Adrenal gland (tissue), 5 donors: Measurements from ENCODE around the gene HADHB.

Experiments
- POLR2A ChIP-seq, 2 donors: fragments of 450-650 bp; IDR thresholded peaks; one replicate each; pipeline ENCODE4 v1.6.1; 2017; ENCODE audit warnings: antibody characterized with exemption in 2 of 2, mild to moderate bottlenecking in 2 of 2, moderate library complexity in 1 of 2
- TF ChIP-seq, protein P1 (sequence below), 6 experiments: fragments of 450-650 bp in 4 of 6; fragments of 200-600 bp in 2 of 6; sonication (generic) in 1 of 6; IDR thresholded peaks; 1 replicate in 5 of 6; 2 replicates in 1 of 6; pipeline versions ENCODE4 v1.5.1 to v1.8.0; 2016 to 2021; ENCODE audit warnings: antibody characterized with exemption in 6 of 6, mild to moderate bottlenecking in 2 of 6, moderate library complexity in 1 of 6
- donor health status: DM: no; HTN: no; CAD: no.

DNA sequence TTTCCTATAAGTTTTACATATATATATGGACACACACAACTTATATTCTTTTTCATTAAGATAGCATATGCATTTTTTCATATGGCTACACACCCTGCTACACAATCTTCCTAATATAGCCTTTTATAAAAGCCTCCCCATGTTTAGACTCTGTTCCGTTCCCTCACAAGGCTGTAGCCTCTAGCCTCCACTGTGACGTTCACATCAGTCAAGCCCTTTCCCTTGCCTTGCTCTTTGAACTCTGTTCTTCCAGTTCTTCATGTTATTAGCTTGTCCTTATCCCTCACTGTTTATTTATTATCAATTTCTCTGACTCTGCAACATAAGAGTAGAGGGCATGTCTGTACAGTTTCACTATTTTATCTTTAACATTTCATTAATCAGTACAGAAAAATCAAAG lies 38.9 kb downstream of the HADHB start:
- TF ChIP-seq, protein P1, sequence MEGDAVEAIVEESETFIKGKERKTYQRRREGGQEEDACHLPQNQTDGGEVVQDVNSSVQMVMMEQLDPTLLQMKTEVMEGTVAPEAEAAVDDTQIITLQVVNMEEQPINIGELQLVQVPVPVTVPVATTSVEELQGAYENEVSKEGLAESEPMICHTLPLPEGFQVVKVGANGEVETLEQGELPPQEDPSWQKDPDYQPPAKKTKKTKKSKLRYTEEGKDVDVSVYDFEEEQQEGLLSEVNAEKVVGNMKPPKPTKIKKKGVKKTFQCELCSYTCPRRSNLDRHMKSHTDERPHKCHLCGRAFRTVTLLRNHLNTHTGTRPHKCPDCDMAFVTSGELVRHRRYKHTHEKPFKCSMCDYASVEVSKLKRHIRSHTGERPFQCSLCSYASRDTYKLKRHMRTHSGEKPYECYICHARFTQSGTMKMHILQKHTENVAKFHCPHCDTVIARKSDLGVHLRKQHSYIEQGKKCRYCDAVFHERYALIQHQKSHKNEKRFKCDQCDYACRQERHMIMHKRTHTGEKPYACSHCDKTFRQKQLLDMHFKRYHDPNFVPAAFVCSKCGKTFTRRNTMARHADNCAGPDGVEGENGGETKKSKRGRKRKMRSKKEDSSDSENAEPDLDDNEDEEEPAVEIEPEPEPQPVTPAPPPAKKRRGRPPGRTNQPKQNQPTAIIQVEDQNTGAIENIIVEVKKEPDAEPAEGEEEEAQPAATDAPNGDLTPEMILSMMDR (IDR thresholded peaks at IDR 0.05) = no peak
- no peak for TF ChIP-seq POLR2A (IDR thresholded peaks at IDR 0.05)
